Keratinocyte (primary cell): ENCODE data around the gene WDR27. TPM values are rescaled to one million over a fixed set of nuclear protein-coding genes. Genes with fewer than 3 reads are reported as not detected.

Experiments used
- DNase-seq: peaks from one replicate; pipeline ENCODE4 v3.0.0-alpha.2; 2011; ENCODE audit warnings: low read depth, missing footprints, low spot score
- FAIRE-seq: peaks from 2 replicates; lab custom pipeline; 2011; peaks lifted over from hg19 to GRCh38; lab: Jason Lieb, UNC
- H2AFZ ChIP-seq: 2 replicates; pipeline ENCODE4 v1.6.0; 2012; ENCODE audit warnings: low read length, control low read depth, inconsistent platforms; ENCODE audit not compliant: control insufficient read depth
- H3K27ac ChIP-seq: 2 replicates; pipeline ENCODE4 v1.5.1; 2011; ENCODE audit warnings: low read length; ENCODE audit not compliant: control insufficient read depth, insufficient read depth
- H3K27me3 ChIP-seq: 3 replicates; pipeline ENCODE4 v1.6.0; 2011; ENCODE audit warnings: low read length; ENCODE audit not compliant: control insufficient read depth, insufficient read depth; ENCODE audit errors: extremely low read depth
- H3K36me3 ChIP-seq, 2 experiments: 2 replicates in 1 of 2; 3 replicates in 1 of 2; pipeline ENCODE4 v1.5.1; 2011; ENCODE audit warnings: low read length in 2 of 2, mild to moderate bottlenecking in 1 of 2; ENCODE audit not compliant: control insufficient read depth in 2 of 2, insufficient read depth in 2 of 2; ENCODE audit errors: extremely low read depth in 1 of 2
- H3K4me1 ChIP-seq: 3 replicates; pipeline ENCODE4 v1.5.1; 2011; ENCODE audit warnings: low read length; ENCODE audit not compliant: control insufficient read depth, insufficient read depth; ENCODE audit errors: extremely low read depth
- H3K4me2 ChIP-seq: 3 replicates; pipeline ENCODE4 v1.6.0; 2011; ENCODE audit warnings: low read depth, low read length; ENCODE audit not compliant: control insufficient read depth, insufficient read depth; ENCODE audit errors: extremely low read depth
- H3K4me3 ChIP-seq, 3 experiments: fragments of 200-600 bp in 1 of 3; sonication (generic) in 1 of 3; 2 replicates in 2 of 3; 3 replicates in 1 of 3; pipeline ENCODE4 v1.5.1; 2011 to 2016; ENCODE audit warnings: low read length in 3 of 3, mild to moderate bottlenecking in 3 of 3, control low read depth in 2 of 3, inconsistent platforms in 1 of 3, low read depth in 1 of 3, mixed read lengths in 1 of 3, mixed run types in 1 of 3, moderate library complexity in 1 of 3; ENCODE audit not compliant: control insufficient read depth in 2 of 3, insufficient read depth in 2 of 3; ENCODE audit errors: extremely low read depth in 1 of 3
- H3K79me2 ChIP-seq: 2 replicates; pipeline ENCODE4 v1.6.0; 2012; ENCODE audit warnings: low read length; ENCODE audit not compliant: control insufficient read depth, insufficient read depth
- H3K9ac ChIP-seq: 3 replicates; pipeline ENCODE4 v1.6.0; 2011; ENCODE audit warnings: low read length; ENCODE audit not compliant: control insufficient read depth, insufficient read depth; ENCODE audit errors: extremely low read depth
- H3K9me1 ChIP-seq: 3 replicates; pipeline ENCODE4 v1.6.0; 2011; ENCODE audit warnings: low read length; ENCODE audit not compliant: control insufficient read depth, insufficient read depth; ENCODE audit errors: extremely low read depth
- H3K9me3 ChIP-seq: 2 replicates; pipeline ENCODE4 v1.5.1; 2012; ENCODE audit warnings: low read depth, low read length; ENCODE audit not compliant: control insufficient read depth
- H4K20me1 ChIP-seq: 3 replicates; pipeline ENCODE4 v1.6.0; 2011; ENCODE audit warnings: low read length; ENCODE audit not compliant: control insufficient read depth, insufficient read depth; ENCODE audit errors: extremely low read depth
- CTCF ChIP-seq, 3 experiments: IDR thresholded peaks in 1 of 3; conservative IDR thresholded peaks in 1 of 3; optimal IDR thresholded peaks in 1 of 3; 2 replicates in 2 of 3; 3 replicates in 1 of 3; pipeline versions ENCODE3 to v1.5.1; 2011; ENCODE audit warnings: low read length in 3 of 3, mild to moderate bottlenecking in 3 of 3, moderate library complexity in 2 of 3, control low read depth in 1 of 3, inconsistent platforms in 1 of 3; ENCODE audit not compliant: insufficient read depth in 2 of 3; ENCODE audit errors: extremely low read depth in 1 of 3
- EZH2 ChIP-seq: IDR thresholded peaks from one replicate; pipeline ENCODE4 v1.6.1; 2012; ENCODE audit warnings: inconsistent platforms, mild to moderate bottlenecking, low read length, moderate library complexity
- dilution Hi-C: fragments of 300-500 bp; cut with MboI; formaldehyde crosslinking; loops from one replicate; pipeline ENCODE4 v1.7.0; 2020; ENCODE audit warnings: low sequenced_read_pairs; ENCODE audit not compliant: extremely low pct_ligation_motif_present
- polyA plus RNA-seq, 5 experiments: library from polyadenylated mRNA; depleted of rRNA in 3 of 5; stranded (reverse) in 3 of 5; stranded (forward) in 1 of 5; unstranded in 1 of 5; fragments of >200 nt; gene quantifications; 1 replicate in 1 of 5; 2 replicates in 3 of 5; 3 replicates in 1 of 5; pipeline versions ENCODE4 v1.2.1 to v1.2.3, GENCODE V29; 2011 to 2012; ENCODE audit warnings: missing spikeins in 2 of 5, low read depth in 1 of 5, low replicate concordance in 1 of 5

The WDR27 gene
- polyA plus RNA-seq, 1 donor (not counting 4 experiments of a cell fraction or from before 2014, with no cell fraction given) = 17.8 TPM

GRCh38 chr6:169420912-169421543, 280.8 kb downstream of the WDR27 start:
- H3K9me3 ChIP-seq = no peaks in the 10 kb centered on the region
- no peaks in the 10 kb centered on the region for H3K36me3 ChIP-seq
- no peaks in the 10 kb centered on the region for H3K79me2 ChIP-seq
- dilution Hi-C loops = no loop called here
- DNase-seq (no peak), FAIRE-seq (no peak)
- H3K27me3 ChIP-seq = no peaks in the 10 kb centered on the region
- TF ChIP-seq CTCF (optimal IDR thresholded peaks at IDR 0.05 in 1 of 3, IDR thresholded peaks at IDR 0.05 in 1 of 3, conservative IDR thresholded peaks at IDR 0.05 in 1 of 3; ENCODE audit: extremely low read depth in 1 of 3, insufficient read depth in 2 of 3, low read length in 3 of 3) (peak in 2 of 3 experiments; percentile 12 to 50), EZH2 (no peak)
- H3K4me1 ChIP-seq = no peaks in the 10 kb centered on the region
- no peaks in the 10 kb centered on the region for H4K20me1 ChIP-seq
- no peaks in the 10 kb centered on the region for H3K9me1 ChIP-seq
- H3K9ac ChIP-seq = no peak overlapping the region
- H3K27ac ChIP-seq = no peak overlapping the region
- no peak overlapping the region for H2AFZ ChIP-seq
- no peak overlapping the region for H3K4me3 ChIP-seq
- H3K4me2 ChIP-seq = no peak overlapping the region

DNA sequence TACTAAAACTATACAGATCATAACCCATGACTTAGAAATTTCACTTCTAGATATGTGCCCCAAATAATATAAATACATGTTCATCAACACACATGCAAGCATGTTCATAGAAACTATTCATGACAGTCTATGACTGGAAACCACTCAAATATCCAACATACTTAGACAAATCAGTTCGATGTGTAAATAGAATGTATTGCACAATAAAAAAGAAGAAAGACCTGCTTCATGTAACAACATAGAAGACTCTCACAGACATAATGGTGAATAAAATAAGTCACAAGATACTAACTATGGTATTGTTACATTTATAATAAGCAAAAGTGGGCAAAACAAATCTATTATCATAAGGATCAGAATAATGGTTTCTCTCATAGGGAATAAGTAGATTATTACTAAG, 284.7 kb downstream of the WDR27 start:
- no peak overlapping the region for H3K27ac ChIP-seq

More for the DNA sequence above, 284.7 kb downstream of the WDR27 start:
- H3K4me2 ChIP-seq = no peak overlapping the region
- H3K36me3 ChIP-seq = no peaks in the 10 kb centered on the region
- H3K9me1 ChIP-seq = no peaks in the 10 kb centered on the region
- FAIRE-seq (no peak), DNase-seq (no peak)
- no peaks in the 10 kb centered on the region for H3K79me2 ChIP-seq
- H4K20me1 ChIP-seq = no peaks in the 10 kb centered on the region
- no peak for TF ChIP-seq EZH2
- no peak for TF ChIP-seq CTCF (optimal IDR thresholded peaks at IDR 0.05 in 1 of 3, IDR thresholded peaks at IDR 0.05 in 1 of 3, conservative IDR thresholded peaks at IDR 0.05 in 1 of 3; ENCODE audit: extremely low read depth in 1 of 3, insufficient read depth in 2 of 3, low read length in 3 of 3)
- dilution Hi-C loops = no loop called here
- no peak overlapping the region for H3K9ac ChIP-seq
- H3K4me1 ChIP-seq = no peaks in the 10 kb centered on the region
- H3K9me3 ChIP-seq = no peaks in the 10 kb centered on the region
- H3K27me3 ChIP-seq = no peaks in the 10 kb centered on the region
- H2AFZ ChIP-seq = no peak overlapping the region
- H3K4me3 ChIP-seq = no peak overlapping the region
